ENCODE measurements around the gene HRAS.
"Not testable (repeated sequence)": the region's sequence is repeated elsewhere in the genome, so short reads cannot be mapped to it uniquely, and the experiment has no call there.

HRAS gene

GRCh38 chr11:535519-536454 lies at the start of gene HRAS:
Gene HRAS, minus strand, starts transcription at chr11:535576.
- peak; percentile 100 for DNase-seq (ENCODE audit: low spot score)

DNA sequence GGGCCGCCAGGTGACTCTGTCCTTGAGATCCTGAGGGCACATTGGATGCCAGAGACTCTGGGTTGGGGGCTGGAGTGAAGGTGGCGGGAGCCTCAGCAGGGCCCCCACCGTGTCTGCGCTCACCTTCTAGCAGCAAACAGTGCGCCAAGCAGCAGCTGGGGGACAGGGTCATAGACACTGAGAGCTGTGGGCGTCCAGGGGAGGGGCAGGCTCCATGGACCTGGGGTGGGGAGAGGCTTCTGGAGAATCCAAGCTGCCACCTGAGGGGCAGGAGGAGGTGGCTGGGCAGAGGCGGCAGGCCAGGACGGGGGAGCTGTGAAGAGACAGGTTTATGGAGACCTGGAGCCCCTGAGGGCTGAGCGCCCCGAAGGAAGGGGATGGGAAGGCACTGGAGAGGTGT lies 48.9 kb upstream of the HRAS start:
- no peak for DNase-seq (ENCODE audit: low spot score)

DNA sequence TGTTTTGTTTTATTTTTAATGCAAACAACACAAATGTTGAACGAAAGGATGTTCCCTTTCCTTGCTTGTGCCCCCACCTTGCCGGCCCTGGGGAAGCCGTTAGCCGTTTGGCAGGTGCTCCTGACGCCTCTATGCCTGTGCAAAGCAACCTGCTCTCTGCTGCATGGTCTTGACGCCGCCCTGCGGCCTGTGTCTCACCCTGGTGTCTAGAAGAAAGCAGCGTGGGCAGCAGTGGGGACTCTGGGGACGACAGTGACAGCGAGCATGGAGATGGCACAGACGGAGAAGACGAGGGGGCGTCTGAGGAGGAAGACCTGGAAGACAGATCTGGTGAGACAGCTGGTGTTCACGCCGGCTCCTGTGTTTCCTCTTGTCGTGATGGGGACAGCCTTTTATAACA lies 46.4 kb upstream of the HRAS start:
- no peak for DNase-seq (ENCODE audit: low spot score)

DNA sequence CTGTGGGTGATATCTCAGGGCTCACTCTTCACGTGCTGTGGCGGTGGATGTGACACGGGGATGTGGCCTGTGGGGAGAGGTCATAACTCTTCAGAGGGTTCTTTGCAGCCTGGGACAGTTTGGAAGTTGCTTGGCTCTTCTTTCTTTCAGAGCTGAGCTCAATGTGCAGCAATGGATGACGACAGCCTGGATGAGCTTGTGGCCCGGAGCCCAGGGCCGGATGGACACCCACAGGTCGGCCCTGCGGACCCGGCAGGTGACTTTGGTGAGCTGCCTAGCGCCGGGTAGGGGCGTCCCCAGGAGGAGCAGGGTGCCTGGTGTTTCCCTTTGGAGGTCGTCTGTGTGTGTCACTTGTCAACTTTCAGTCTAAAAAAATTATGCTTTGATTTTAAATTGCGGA lies 46.0 kb upstream of the HRAS start:
- no peak for DNase-seq (ENCODE audit: low spot score)

- DNase-seq (ENCODE audit: low spot score), result no peak
Measured at GRCh38 chr11:579830-580601, 44.6 kb upstream of the HRAS start.

DNA sequence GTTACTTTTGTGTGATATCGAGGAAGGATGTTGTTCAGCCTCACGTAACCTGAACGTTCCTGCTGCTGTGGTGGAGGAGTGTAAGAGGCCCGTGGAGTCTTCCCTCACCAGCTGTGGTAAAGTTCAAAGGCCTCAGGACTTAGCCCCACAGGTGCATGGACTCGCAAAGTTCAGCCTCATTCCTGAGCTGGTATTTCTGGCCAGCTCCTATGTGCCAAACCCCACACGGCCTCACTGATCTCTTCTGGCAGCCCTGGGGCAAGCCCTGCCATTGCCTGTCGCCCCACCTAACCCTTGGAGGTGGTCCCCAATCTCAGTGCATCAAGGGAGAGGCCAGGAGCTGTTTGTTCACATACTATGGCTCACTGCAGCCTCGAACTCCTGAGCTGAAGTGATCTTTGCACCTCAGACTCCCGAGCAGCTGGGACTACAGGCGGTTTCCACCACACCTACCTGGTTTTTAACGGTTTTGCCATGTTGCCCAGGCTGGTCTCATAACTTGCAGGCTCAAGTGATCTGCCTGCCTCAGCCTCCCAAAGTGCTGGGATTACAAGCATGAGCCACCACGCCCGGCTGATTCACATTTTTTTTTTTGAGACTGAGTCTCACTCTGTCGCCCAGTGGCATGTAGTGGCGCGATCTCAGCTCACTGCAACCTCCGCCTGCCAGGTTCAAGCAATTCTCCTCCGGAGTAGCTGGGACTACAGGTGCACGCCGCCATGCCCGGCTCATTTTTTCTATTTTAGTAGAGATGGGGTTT lies 43.1 kb upstream of the HRAS start:
- no peak for DNase-seq (ENCODE audit: low spot score)

DNA sequence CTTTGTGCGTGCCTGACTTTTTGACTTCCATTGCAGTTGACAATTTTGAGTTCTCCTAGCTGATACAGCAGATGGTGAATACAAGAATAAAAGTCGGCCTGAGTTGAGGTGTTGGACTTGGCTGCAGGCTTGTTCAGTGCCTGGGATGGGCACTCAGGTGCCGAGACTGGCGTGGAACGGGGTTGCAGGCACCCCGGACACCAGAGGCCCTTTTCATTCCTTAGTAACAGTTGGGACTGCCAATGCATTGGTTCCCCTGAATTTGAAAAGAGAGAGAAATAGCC lies 42.2 kb upstream of the HRAS start:
- no peak for DNase-seq (ENCODE audit: low spot score)

DNA sequence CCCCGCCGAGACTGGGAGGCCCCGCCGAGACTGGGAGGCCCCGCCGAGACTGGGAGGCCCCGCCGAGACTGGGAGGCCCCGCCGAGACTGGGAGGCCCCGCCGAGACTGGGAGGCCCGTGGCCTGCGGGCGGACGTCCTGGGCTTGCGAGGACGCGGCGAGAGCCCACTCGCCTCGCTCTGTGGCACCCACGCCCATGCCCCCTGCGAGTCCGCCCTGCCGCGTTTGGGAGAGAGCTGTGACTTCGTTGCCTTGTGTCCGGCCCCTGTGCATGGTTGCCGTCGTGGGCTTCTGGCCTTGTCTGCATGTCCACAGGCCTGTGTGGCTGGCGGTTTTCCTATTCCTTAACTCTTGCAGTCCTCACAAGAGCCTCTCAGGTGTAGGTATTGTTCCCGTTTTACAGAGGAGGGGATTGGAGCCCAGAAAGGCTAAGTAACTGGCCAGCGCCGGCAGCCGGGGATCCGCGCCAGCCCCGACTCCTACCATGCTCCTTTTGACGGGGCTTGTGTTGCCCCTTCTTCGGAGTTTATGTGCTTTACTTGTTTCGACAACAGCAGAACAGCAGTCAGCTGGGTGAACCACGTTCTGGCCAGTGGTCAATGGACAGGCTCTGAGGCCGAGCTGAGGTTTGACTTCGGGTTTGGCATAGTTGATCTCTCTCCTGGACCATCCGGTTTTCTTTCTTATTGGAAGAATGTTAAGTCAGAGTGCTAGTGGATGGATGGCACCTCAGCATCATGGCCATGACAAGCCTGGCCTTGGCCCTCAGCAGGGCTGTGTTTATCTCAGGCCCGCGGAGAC lies 41.6 kb upstream of the HRAS start:
- no peak for DNase-seq (ENCODE audit: low spot score)

DNA sequence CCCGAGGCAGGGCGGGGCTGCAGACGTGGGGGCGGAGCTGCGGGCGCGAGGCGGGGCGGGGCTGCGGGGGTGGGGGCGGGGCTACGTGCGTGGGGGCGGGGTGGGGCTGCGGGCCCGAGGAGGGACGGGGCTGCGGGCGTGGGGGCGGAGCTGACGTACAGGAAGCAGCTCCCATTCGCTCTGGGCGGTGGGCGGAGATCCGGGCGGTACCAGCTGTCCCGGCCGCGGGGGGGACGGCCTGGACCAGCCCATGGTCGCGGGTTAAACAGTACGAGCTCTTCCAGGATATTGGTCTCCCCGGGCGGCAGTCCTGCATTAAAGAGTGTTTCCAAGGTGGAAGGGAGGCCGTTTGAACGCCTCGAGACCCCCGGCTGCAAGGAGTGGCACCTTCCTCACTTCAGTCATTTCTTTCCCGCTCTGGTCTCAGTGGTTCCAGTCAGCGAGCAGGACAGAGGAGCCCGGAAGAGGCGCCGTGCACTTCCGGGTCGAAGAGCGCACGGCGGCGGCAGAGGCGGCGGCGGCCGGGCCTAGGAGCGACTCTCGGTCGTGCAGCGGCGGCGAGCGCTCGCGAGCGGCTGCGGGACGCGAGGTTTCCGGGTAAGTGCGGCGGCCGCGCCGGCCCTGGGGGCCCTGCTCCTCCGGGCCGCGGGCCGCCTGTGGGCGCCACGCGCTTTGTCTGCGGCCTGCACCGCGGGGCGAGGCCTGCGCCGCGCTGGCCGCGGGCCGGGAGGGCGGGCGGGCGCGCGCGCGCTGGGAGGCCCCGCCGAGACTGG lies 40.8 kb upstream of the HRAS start, which contains the start of gene PHRF1:
TSS of gene PHRF1 (plus strand) at position 475 of the 773 bp plus-strand sequence. CDS start 5,043 bp downstream, outside the sequence.
- DNase-seq (ENCODE audit: low spot score), result peak; percentile 100

DNA sequence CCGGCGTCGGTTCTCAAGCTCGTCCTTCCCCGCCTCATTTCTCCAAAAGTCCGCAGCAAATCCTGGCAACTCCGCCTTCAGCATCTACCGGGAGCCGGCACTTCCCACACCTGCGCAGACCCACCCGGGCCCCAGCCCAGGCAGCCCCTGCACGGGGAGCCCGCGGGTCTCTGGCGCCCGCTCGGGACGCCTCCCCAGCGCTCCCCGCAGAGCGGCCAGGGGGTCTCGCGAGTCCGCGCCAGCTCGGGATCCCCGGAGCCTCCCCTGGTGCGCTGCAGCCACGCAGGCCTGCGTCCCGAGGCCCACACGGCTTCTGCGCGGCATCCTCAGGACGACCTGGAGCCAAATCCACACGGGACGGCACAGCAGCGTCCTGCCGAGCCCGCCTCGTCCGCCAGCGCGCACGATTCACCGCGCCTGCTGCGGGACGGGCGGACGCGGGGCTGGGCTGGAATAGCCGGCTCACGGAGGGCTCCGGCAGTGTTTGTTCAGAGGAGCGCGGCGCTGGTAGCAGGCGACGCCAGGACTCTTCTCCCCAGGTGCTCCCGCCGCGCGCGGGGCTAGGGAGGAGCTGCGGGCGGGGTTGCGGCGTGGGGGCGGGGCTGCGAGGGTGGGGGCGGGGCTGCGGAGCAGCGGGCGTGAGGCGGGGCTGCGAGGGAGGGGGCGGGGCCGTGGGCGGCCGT lies 40.1 kb upstream of the HRAS start:
- DNase-seq (ENCODE audit: low spot score), result no peak

DNA sequence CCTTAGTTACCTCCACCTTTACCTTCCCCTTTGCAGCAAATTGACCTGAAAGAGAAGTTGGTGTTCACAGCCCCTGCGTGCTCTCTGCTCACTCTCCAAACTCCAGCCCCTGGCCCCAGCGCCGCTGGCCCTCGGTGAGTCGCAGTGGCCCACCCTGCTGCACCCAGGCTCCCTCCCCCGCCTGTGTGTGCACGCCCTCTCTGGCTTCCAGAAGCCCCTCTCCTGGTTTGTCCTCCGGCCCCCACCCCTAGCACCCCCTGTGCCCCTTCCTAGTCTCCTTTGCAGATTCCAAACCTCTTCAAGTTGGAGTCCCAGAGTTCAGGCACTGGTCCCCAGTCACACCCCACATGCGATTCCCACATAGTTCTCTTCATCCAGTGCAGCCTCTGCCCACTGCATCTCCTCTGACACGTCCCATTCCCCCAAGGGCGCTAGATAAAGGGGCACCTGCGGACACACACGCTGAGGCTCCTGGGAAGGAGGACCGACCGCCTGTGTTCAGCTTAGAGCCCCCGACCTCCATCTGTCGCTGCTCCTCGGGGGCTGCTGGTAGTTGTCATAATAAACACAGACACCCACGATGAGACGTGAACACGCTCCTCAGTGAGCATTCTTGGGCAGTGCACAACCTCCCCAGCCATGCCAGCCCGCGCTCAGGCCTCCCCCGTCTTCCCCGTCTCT lies 39.4 kb upstream of the HRAS start:
- DNase-seq (ENCODE audit: low spot score), result no peak

GRCh38 chr11:574031-574570 lies 38.7 kb upstream of the HRAS start:
- not testable (repeated sequence) for DNase-seq (ENCODE audit: low spot score)

DNA sequence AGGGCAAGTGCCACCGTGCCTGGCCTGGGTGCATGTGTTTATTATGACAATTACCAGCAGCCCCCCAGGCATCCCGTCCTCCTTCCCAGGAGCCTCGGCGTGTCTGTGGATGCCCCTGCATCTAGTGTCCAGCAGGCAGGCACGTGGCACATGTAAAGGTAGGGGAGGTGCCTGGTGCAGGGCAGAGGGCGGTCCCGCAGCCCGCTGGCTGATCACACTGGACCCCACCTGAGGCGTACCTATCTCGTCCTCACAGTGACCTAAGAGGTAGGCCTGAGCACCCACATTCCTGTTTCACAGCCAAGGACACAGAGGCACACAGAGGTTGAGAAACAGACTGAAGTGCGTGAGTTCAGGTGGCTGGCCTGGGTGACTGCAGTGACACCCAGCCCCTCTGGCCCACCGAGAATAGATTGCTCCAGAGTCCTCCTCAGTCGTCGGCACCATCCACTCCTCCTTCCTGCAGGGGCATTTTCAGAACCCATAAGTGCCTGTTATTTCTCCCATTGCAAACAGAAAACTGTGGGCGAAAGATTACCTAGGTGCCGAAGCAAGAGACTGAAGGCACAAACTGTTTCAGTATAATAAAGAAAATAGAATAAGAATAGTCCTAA lies 37.9 kb upstream of the HRAS start:
- DNase-seq (ENCODE audit: low spot score), result no peak

DNA sequence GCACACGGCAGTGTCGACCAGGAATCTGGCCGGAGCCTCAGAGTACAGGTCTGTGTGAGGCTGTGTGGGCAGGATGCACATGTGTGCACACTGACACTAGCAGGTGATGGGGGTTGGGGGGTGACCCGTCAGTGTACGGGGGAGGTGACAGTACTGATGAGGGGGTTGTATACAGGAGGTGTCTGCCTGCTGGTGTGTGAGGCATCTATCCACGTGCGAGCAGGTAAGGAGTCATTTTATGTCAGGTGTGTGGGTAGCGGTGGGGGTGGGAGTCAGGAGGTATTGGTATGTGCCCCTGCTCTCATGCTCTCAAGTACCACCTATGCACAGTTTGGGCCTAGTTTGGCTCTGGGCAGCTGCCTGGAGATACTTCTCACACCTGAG lies 36.4 kb upstream of the HRAS start:
- DNase-seq (ENCODE audit: low spot score), result no peak

GRCh38 chr11:569158-569885 lies 33.9 kb upstream of the HRAS start:
- DNase-seq (ENCODE audit: low spot score), result no peak

DNA sequence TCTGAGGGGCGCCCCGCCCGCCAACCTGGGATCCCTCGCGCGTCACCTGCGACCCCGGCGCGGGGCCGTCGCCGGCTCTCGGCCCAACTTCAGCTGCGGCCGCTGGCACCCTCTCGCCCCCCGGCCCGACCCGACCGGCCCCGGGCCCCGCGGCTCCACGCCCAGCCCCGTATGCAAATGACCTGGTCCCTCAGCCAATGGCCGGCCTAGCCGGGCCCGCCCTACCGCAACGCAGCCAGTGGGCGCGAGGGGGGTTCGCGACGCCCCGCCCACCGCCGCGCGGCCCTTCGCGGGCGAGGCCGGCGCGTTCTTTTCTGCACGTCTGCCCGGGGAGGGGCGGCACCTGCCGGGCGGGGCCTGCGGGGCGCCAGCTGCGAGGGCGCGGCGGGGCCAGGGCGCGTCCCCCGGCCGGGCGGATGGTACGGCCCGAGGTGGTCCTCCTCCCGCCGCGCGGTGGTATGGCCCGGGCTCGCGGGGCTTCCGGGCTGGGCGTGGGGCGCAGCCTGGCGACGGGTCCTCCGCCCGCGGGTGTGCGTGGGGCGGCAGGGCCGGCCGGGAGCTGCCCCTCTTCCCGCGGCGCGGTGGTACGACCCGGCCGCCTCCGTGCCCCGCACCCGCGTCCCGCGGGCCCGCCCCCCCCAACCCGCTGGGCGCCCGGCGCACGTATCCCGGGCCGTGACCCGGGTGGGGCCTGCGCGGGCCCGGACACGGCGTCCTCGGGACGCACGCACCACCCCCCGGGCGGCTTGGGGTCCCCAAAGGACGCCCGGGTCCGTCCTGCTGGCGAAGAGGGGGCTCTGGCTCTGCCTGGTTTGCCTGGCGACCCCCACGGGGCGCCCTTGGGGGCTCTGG lies 33.2 kb upstream of the HRAS start:
- peak; percentile 99 for DNase-seq (ENCODE audit: low spot score)

DNA sequence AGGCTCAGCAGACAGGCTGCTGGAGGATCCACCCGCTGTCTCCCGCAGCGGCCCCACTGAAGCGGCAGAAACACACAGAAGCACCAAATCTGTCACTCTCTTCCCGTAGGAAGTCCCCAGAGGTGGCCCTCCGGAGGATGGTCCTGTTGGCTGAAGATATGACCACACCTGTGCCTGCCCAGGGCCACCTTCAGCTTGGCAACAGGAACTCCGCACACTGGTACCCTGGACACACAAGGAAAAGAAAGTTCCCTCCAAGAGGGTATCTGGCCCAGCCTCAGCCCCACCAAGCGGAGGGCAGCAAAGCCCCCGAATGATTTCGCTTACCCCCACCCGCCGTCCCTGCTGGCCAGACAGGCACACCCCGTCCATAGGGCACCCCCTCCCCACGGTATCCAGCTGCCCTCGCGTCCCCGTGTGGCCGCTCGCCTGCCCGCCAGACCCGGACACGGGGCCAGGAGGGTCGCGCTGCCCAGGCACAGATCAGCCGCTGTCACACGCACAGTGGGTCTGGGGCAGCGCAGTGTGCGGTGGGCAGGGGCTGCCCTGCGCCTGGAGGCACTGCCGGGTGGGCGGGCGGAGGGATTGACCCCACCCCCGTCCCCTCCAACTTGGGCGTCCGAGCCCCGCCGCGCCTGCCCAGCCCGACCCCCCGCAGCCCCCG lies 32.4 kb upstream of the HRAS start:
- DNase-seq (ENCODE audit: low spot score), result no peak

All from AG08396 (cell line).